HepG2 (cell line): Measurements from ENCODE around the gene SPSB2. TPM values are rescaled to one million over a fixed set of nuclear protein-coding genes. Genes with fewer than 3 reads are reported as not detected.

Source experiments
- ATAC-seq: fragments of 200-7000 bp; cut with Tn5 transposase; 3 replicates; pipeline ENCODE4 v1.9.1; 2020; ENCODE audit warnings: mild to moderate bottlenecking, moderate library complexity
- BruUV-seq: library from RNA; stranded (reverse); fragments of 400-500 nt; replicated peaks from 2 replicates; lab custom pipeline; 2021; lab: Mats Ljungman, UMichigan
- CTCF ChIA-PET: fragments of 300-600 bp; formaldehyde crosslinking; extraction: SDS; loops from one replicate; lab custom pipeline; 2021; ENCODE audit warnings: low total read pairs, inconsistent platforms, low intra/inter-chr PET ratio; lab: Yijun Ruan, JAX
- POLR2A ChIA-PET: fragments of 350-600 bp; sonication (Branson Sonifier 250); formaldehyde crosslinking; loops from one replicate; lab custom pipeline; 2020; ENCODE audit warnings: antibody characterized with exemption, inconsistent platforms; lab: Yijun Ruan, JAX
- DNase-seq: peaks from one replicate; pipeline ENCODE4 v3.0.0-alpha.2; 2015; ENCODE audit warnings: low spot score
- FAIRE-seq: peaks from 3 replicates; lab custom pipeline; 2011; peaks lifted over from hg19 to GRCh38; lab: Jason Lieb, UNC
- H2AFZ ChIP-seq: one replicate; pipeline ENCODE4 v1.6.1; 2011; ENCODE audit warnings: low read length, inconsistent platforms
- H3K27ac ChIP-seq: fragments of 300-600 bp; 3 replicates; pipeline ENCODE4 v1.8.0; 2011; ENCODE audit warnings: mixed run types, mild to moderate bottlenecking, mixed read lengths, low read length, inconsistent platforms; ENCODE audit not compliant: insufficient read depth; ENCODE audit errors: extremely low read length
- H3K27me3 ChIP-seq, 2 experiments: fragments of 200-600 bp in 1 of 2; 2 replicates in 1 of 2; 3 replicates in 1 of 2; pipeline versions ENCODE4 v1.6.0 to v1.8.0; 2011; ENCODE audit warnings: low read length in 2 of 2, mild to moderate bottlenecking in 2 of 2, moderate library complexity in 2 of 2, inconsistent platforms in 1 of 2; ENCODE audit not compliant: insufficient read depth in 2 of 2, control insufficient read depth in 1 of 2
- H3K36me3 ChIP-seq, 2 experiments: fragments of 200-600 bp in 1 of 2; replicated peaks in 1 of 2; 2 replicates in 1 of 2; 3 replicates in 1 of 2; pipeline versions ENCODE4 v1.5.1 to v1.8.0; 2011; ENCODE audit warnings: low read length in 2 of 2, inconsistent platforms in 1 of 2; ENCODE audit not compliant: insufficient read depth in 2 of 2, control insufficient read depth in 1 of 2
- H3K4me1 ChIP-seq: 2 replicates; pipeline ENCODE4 v1.5.1; 2012; ENCODE audit warnings: low read length, inconsistent platforms; ENCODE audit not compliant: insufficient read depth
- H3K4me2 ChIP-seq: 2 replicates; pipeline ENCODE4 v1.6.0; 2011; ENCODE audit warnings: low read depth, low read length, inconsistent platforms
- H3K4me3 ChIP-seq, 3 experiments: fragments of 200-600 bp in 1 of 3; sonication (generic), shearing (Covaris generic) in 1 of 3; replicated peaks in 1 of 3; 2 replicates each; pipeline ENCODE4 v1.5.1; 2011 to 2016; ENCODE audit warnings: low read length in 3 of 3, inconsistent platforms in 2 of 3, low read depth in 2 of 3, mild to moderate bottlenecking in 2 of 3, control low read depth in 1 of 3, mixed read lengths in 1 of 3; ENCODE audit not compliant: insufficient read depth in 1 of 3
- H3K79me2 ChIP-seq: one replicate; pipeline ENCODE4 v1.6.1; 2011; ENCODE audit warnings: low read length, inconsistent platforms; ENCODE audit not compliant: insufficient read depth
- H3K9ac ChIP-seq: 2 replicates; pipeline ENCODE4 v1.6.0; 2011; ENCODE audit warnings: mild to moderate bottlenecking, low read depth, low read length, inconsistent platforms; ENCODE audit not compliant: insufficient read depth
- H3K9me3 ChIP-seq: 2 replicates; pipeline ENCODE4 v1.5.1; 2012; ENCODE audit warnings: mild to moderate bottlenecking, low read length
- H4K20me1 ChIP-seq: 2 replicates; pipeline ENCODE4 v1.6.0; 2011; ENCODE audit warnings: inconsistent platforms, mild to moderate bottlenecking, low read length, moderate library complexity; ENCODE audit not compliant: insufficient read depth
- AGO2 ChIP-seq: fragments of 200-400 bp; formaldehyde crosslinking; optimal IDR thresholded peaks from 2 replicates; pipeline ENCODE3; 2017; ENCODE audit warnings: mild to moderate bottlenecking, low read depth, low read length, moderate library complexity
- CHD2 ChIP-seq: IDR thresholded peaks from 2 replicates; pipeline ENCODE4 v1.6.1; 2011; ENCODE audit warnings: low read depth, low read length, improper control_type of control experiment
- ELF3 ChIP-seq: IDR thresholded peaks from 2 replicates; pipeline ENCODE4 v1.6.1; 2016; ENCODE audit warnings: missing genetic modification reagents, missing compliant biosample characterization
- EP300 ChIP-seq, 3 experiments: sonication (generic) in 1 of 3; formaldehyde crosslinking in 1 of 3; IDR thresholded peaks; 2 replicates each; pipeline versions ENCODE4 v1.5.1 to v1.6.1; 2011 to 2020; ENCODE audit warnings: low read depth in 2 of 3, low read length in 2 of 3, borderline replicate concordance in 1 of 3, improper control_type of control experiment in 1 of 3, mild to moderate bottlenecking in 1 of 3, missing genetic modification reagents in 1 of 3, moderate library complexity in 1 of 3
- FOXP4 ChIP-seq: sonication (generic); formaldehyde crosslinking; IDR thresholded peaks from 2 replicates; pipeline ENCODE4 v1.4.0; 2020; ENCODE audit warnings: missing genetic modification reagents
- HNRNPLL ChIP-seq: fragments of 200-400 bp; formaldehyde crosslinking; IDR thresholded peaks from 2 replicates; pipeline ENCODE4 v1.6.1; 2017; ENCODE audit warnings: mild to moderate bottlenecking, low read depth, low read length; ENCODE audit not compliant: poor library complexity, severe bottlenecking
- KDM2A ChIP-seq: sonication (generic); formaldehyde crosslinking; IDR thresholded peaks from 2 replicates; pipeline ENCODE4 v1.4.0; 2020; ENCODE audit warnings: low read depth, missing genetic modification reagents, borderline replicate concordance
- MED1 ChIP-seq: sonication (generic); formaldehyde crosslinking; IDR thresholded peaks from 2 replicates; pipeline ENCODE4 v1.4.0; 2020; ENCODE audit warnings: missing genetic modification reagents
- SMARCC2 ChIP-seq: fragments of 450-650 bp; IDR thresholded peaks from 2 replicates; pipeline ENCODE4 v1.6.1; 2017; ENCODE audit warnings: antibody characterized with exemption, mild to moderate bottlenecking
- TBP ChIP-seq: sonication (generic); formaldehyde crosslinking; IDR thresholded peaks from 2 replicates; pipeline ENCODE4 v1.5.0; 2020; ENCODE audit warnings: missing genetic modification reagents
- THYN1 ChIP-seq: sonication (generic); formaldehyde crosslinking; IDR thresholded peaks from 2 replicates; pipeline ENCODE4 v1.8.1; 2023; ENCODE audit warnings: low read depth, mild to moderate bottlenecking, moderate library complexity, missing genetic modification reagents, borderline replicate concordance
- ZC3H13 ChIP-seq: sonication (generic); formaldehyde crosslinking; IDR thresholded peaks from 2 replicates; pipeline ENCODE4 v1.8.1; 2023; ENCODE audit warnings: mild to moderate bottlenecking, missing genetic modification reagents, moderate library complexity
- ZNF333 ChIP-seq: sonication (generic); formaldehyde crosslinking; IDR thresholded peaks from 2 replicates; pipeline ENCODE4 v1.4.0; 2020; ENCODE audit warnings: mild to moderate bottlenecking, missing genetic modification reagents, borderline replicate concordance
- ZNF430 ChIP-seq: sonication (generic); formaldehyde crosslinking; IDR thresholded peaks from 2 replicates; pipeline ENCODE4 v1.9.0; 2021; ENCODE audit warnings: mild to moderate bottlenecking, missing genetic modification reagents
- WGBS: methylation state at CpG from one replicate; pipeline ENCODE4 v1.1.6; 2017; ENCODE audit warnings: low lambda C conversion rate; 5-methylcytosine and 5-hydroxymethylcytosine counted together
- in situ Hi-C: cut with HindIII; loops from 2 replicates; pipeline ENCODE4 v1.10.0; 2017; ENCODE audit warnings: low pct_unique_long_range_greater_than_20kb; ENCODE audit not compliant: extremely low pct_ligation_motif_present
- intact Hi-C: fragments of 100-400 bp; cut with micrococcal nuclease; formaldehyde crosslinking; loops from one replicate; pipeline ENCODE4 v1.10.0; 2022; ENCODE audit not compliant: unreplicated experiment
- polyA plus RNA-seq, 8 experiments: library from polyadenylated mRNA; depleted of rRNA in 3 of 8; stranded (reverse) in 7 of 8; unstranded in 1 of 8; fragments of >200 nt; fragmentation: Illumina TruSeq in 4 of 8; extraction: Trizol in 4 of 8; gene quantifications; 2 replicates each; pipeline versions ENCODE4 v1.2.1 to v1.2.3, GENCODE V29; 2011 to 2016; ENCODE audit warnings: low read depth in 4 of 8, missing spikeins in 1 of 8, mixed read lengths in 1 of 8; ENCODE audit not compliant: insufficient read depth in 1 of 8
- total RNA-seq, 5 experiments: library from RNA; depleted of rRNA; stranded (reverse); fragments of >200 nt; fragmentation: Illumina TruSeq; extraction: Trizol; gene quantifications; 2 replicates each; pipeline ENCODE4 v1.2.3, GENCODE V29; 2016; ENCODE audit warnings: low read depth in 1 of 5
- TF ChIP-seq, protein P1 (sequence below): sonication (generic); formaldehyde crosslinking; IDR thresholded peaks from 2 replicates; pipeline ENCODE4 v1.4.0; 2020; ENCODE audit warnings: missing genetic modification reagents

SPSB2 gene
- total and polyA plus RNA-seq, 2 of the 13 experiments (the other 11 are each of a cell fraction or from before 2014, with no cell fraction given): 2.0 to 6.2 TPM

DNA sequence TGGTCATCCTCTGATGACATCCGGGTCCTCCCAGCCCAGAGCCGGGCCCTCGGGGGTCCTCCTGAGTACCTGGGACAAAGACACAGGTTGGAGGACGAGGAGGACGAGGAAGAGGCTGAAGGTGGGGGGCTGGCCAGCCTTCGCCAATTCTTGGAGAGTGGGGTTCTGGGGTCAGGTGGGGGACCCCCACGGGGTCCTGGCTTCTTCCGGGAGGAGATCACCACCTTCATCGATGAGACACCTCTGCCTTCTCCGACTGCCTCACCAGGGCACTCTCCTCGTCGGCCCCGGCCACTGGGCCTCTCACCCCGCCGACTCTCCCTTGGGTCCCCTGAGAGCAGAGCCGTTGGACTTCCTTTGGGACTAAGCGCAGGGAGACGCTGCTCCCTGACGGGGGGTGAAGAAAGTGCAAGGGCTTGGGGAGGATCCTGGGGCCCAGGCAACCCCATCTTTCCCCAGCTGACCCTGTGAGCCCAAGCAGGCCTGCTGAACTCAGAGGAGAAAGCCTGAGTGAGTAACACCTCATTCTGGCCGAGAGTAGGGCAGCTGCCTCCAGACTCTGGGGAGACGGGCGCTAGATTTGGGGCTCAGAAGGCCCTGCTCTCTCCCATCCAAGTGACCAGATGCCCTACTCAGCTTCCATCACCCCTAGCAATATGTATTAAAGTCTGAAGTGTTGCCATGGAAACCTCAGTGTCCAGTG lies 46.2 kb downstream of the SPSB2 start:
- ChIA-PET POLR2A (interaction anchor here (2.7 to 4.7 kb wide), 2 partner anchors 60 to 74 kb away, joined by 8 to 20 read pairs; partner anchors contain the start of genes MLF2 and PTMS), CTCF (interaction anchor here (2.6 kb wide), 1 partner anchor 74 kb away, joined by 34 read pairs; the partner anchor contains the start of gene MLF2)
- Histone ChIP-seq H3K36me3 (peaks cover 9 to 12% of the 10 kb centered on the region in 2 experiments; a peak in 4 of 5 replicates), H3K79me2 (peaks cover 16% of the 10 kb centered on the region), H3K27me3 (peaks cover 0 to 2% of the 10 kb centered on the region in 2 experiments; a peak in 1 of 5 replicates), H3K4me1 (peaks cover 26% of the 10 kb centered on the region), H3K4me3 (peak overlapping the region in 1 of 3 experiments; percentile 11; a peak in 1 of 6 replicates), H4K20me1 (no peaks in the 10 kb centered on the region), H3K9ac (0 out of 2 replicates have a peak overlapping the region, but pooled peaks have one; percentile 0), H2AFZ (no peak overlapping the region), H3K9me3 (no peaks in the 10 kb centered on the region), H3K27ac (no peak overlapping the region)
- no peak for DNase-seq
- in situ Hi-C loops: loop anchor here (5.0 kb wide), 1 partner anchor 75 kb away; the partner anchor contains the start of gene MLF2
- no peak for FAIRE-seq
- no TSS peak for BruUV-seq
- ATAC-seq: no peak
- TF ChIP-seq AGO2 (peak; percentile 77), TBP (no peak), ZC3H13 (CRISPR knock-in tag) (peak; percentile 29; the same call in 1 of the 2 replicates), MED1 (no peak), FOXP4 (CRISPR knock-in tag) (no peak), ZNF430 (CRISPR knock-in tag) (no peak), HNRNPLL (peak; percentile 31), SMARCC2 (no peak), KDM2A (CRISPR knock-in tag) (0 out of 2 replicates have a peak, but pooled peaks have one; percentile 3), ELF3 (CRISPR knock-in tag) (no peak), CHD2 (no peak), EP300 (IDR thresholded peaks at IDR 0.05; ENCODE audit: low read depth in 2 of 2, low read length in 2 of 2) (no peak), EP300 (CRISPR knock-in tag; IDR thresholded peaks at IDR 0.05; ENCODE audit: borderline replicate concordance) (0 out of 2 replicates have a peak, but pooled peaks have one; percentile 37), ZNF333 (CRISPR knock-in tag) (no peak), THYN1 (CRISPR knock-in tag) (no peak)
- TF ChIP-seq, protein P1, sequence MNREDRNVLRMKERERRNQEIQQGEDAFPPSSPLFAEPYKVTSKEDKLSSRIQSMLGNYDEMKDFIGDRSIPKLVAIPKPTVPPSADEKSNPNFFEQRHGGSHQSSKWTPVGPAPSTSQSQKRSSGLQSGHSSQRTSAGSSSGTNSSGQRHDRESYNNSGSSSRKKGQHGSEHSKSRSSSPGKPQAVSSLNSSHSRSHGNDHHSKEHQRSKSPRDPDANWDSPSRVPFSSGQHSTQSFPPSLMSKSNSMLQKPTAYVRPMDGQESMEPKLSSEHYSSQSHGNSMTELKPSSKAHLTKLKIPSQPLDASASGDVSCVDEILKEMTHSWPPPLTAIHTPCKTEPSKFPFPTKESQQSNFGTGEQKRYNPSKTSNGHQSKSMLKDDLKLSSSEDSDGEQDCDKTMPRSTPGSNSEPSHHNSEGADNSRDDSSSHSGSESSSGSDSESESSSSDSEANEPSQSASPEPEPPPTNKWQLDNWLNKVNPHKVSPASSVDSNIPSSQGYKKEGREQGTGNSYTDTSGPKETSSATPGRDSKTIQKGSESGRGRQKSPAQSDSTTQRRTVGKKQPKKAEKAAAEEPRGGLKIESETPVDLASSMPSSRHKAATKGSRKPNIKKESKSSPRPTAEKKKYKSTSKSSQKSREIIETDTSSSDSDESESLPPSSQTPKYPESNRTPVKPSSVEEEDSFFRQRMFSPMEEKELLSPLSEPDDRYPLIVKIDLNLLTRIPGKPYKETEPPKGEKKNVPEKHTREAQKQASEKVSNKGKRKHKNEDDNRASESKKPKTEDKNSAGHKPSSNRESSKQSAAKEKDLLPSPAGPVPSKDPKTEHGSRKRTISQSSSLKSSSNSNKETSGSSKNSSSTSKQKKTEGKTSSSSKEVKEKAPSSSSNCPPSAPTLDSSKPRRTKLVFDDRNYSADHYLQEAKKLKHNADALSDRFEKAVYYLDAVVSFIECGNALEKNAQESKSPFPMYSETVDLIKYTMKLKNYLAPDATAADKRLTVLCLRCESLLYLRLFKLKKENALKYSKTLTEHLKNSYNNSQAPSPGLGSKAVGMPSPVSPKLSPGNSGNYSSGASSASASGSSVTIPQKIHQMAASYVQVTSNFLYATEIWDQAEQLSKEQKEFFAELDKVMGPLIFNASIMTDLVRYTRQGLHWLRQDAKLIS (CRISPR knock-in tag): no peak
- TF ChIP-seq, all 625 proteins: peak for 5
- H3K4me2 ChIP-seq: peak overlapping the region; percentile 65
- WGBS: 91% methylated on average over 21 of the region's 22 CpGs
- intact Hi-C loops: loop anchor here (10.0 kb wide), 1 partner anchor 212 kb away; no protein-coding TSS in a partner anchor
